H1 (cell line): ENCODE data around the gene NRP2. TPM values are rescaled to one million over a fixed set of nuclear protein-coding genes. Genes with fewer than 3 reads are reported as not detected.

ENCODE experiments used
- ASH2L ChIP-seq: fragments of 200-600, 300-600 bp; sonication (generic); IDR thresholded peaks from one replicate; pipeline ENCODE4 v1.7.1; 2017; ENCODE audit warnings: low read length
- ATF2 ChIP-seq: IDR thresholded peaks from 2 replicates; pipeline ENCODE4 v1.6.1; 2012; ENCODE audit warnings: low read length, inconsistent platforms
- BACH1 ChIP-seq: IDR thresholded peaks from 2 replicates; pipeline ENCODE4 v1.6.1; 2012; ENCODE audit warnings: low read length, improper control_type of control experiment
- EP300 ChIP-seq, 2 experiments: IDR thresholded peaks; 1 replicate in 1 of 2; 2 replicates in 1 of 2; pipeline ENCODE4 v1.6.1; 2011 to 2012; ENCODE audit warnings: low read depth in 2 of 2, low read length in 2 of 2, mild to moderate bottlenecking in 2 of 2, borderline replicate concordance in 1 of 2, inconsistent platforms in 1 of 2, moderate library complexity in 1 of 2
- SIX5 ChIP-seq: IDR thresholded peaks from 2 replicates; pipeline ENCODE4 v1.6.1; 2011; ENCODE audit warnings: mild to moderate bottlenecking, low read depth, low read length
- SP1 ChIP-seq: IDR thresholded peaks from 2 replicates; pipeline ENCODE4 v1.6.1; 2011; ENCODE audit warnings: low read depth, low read length
- TAF1 ChIP-seq: IDR thresholded peaks from 2 replicates; pipeline ENCODE4 v1.6.1; 2011; ENCODE audit warnings: mild to moderate bottlenecking, low read depth, low read length
- TAF7 ChIP-seq: optimal IDR thresholded peaks from 2 replicates; pipeline ENCODE3; 2011; ENCODE audit warnings: low read depth, mild to moderate bottlenecking, inconsistent platforms, low read length, moderate library complexity, borderline replicate concordance
- polyA plus RNA-seq, 7 experiments: library from polyadenylated mRNA; depleted of rRNA in 3 of 7; stranded (reverse) in 5 of 7; unstranded in 2 of 7; fragments of >200 nt in 5 of 7; fragments of 200-250 nt in 2 of 7; gene quantifications; 1 replicate in 5 of 7; 2 replicates in 1 of 7; 4 replicates in 1 of 7; pipeline versions ENCODE4 v1.2.1 to v1.2.3, GENCODE V29; 2011 to 2013; ENCODE audit warnings: missing spikeins in 2 of 7, mixed read lengths in 2 of 7
- total RNA-seq: library from RNA; stranded (reverse); fragmentation: NEBNext Ultra II Directional; extraction: Animal tissue kit (Norgen Biotek cat#: 25700); gene quantifications from 2 replicates; pipeline ENCODE4 v1.2.1, GENCODE V29; 2021

Gene NRP2
- total and polyA plus RNA-seq, 2 of the 8 experiments (the other 6 are each of a cell fraction or from before 2014, with no cell fraction given): 32.0 to 37.8 TPM

GRCh38 chr2:205683502-205684367, 1.4 kb downstream of the NRP2 start (continued):
- TF ChIP-seq BACH1: no peak
- no peak for TF ChIP-seq SP1
- peak; percentile 15 for TF ChIP-seq ASH2L
- TF ChIP-seq SIX5: no peak
- TF ChIP-seq TAF1: no peak
- TF ChIP-seq EP300 (IDR thresholded peaks at IDR 0.05; ENCODE audit: borderline replicate concordance in 1 of 2, low read depth in 2 of 2, low read length in 2 of 2): no peak
- TF ChIP-seq TAF7: no peak
- no peak for TF ChIP-seq ATF2
